ENCODE data around the gene LINS1. TPM values are rescaled to one million over a fixed set of nuclear protein-coding genes. Genes with fewer than 3 reads are reported as not detected.

LINS1 gene
- total and polyA plus RNA-seq, 2 donors from 2014 or later = 8.8 to 20.6 TPM

GRCh38 chr15:100542290-100542689 lies 59.7 kb downstream of the LINS1 start:
- intact Hi-C loops (cut with DNase I) = no loop called here
- no peak for DNase-seq
- FAIRE-seq = no peak

GRCh38 chr15:100537331-100537730 lies 64.7 kb downstream of the LINS1 start:
- Histone ChIP-seq H3K27ac (ENCODE audit: low read depth in 2 of 2, low read length in 2 of 2) (no peak overlapping the region), H3K9ac (ENCODE audit: low read length in 3 of 3) (no peak overlapping the region), H3K4me1 (ENCODE audit: control insufficient read depth in 2 of 3, insufficient read depth in 2 of 3, low read depth in 1 of 3, low read length in 3 of 3) (no peaks in the 10 kb centered on the region), H3K4me3 (ENCODE audit: low read length in 3 of 3) (no peak overlapping the region), H3K9me3 (ENCODE audit: control insufficient read depth in 2 of 3, insufficient read depth in 1 of 3, low read length in 3 of 3) (peaks cover 0 to 4% (median 0%) of the 10 kb centered on the region in 3 donors), H3K27me3 (ENCODE audit: control insufficient read depth, insufficient read depth, low read length) (no peaks in the 10 kb centered on the region), H3K36me3 (ENCODE audit: control insufficient read depth in 2 of 3, insufficient read depth in 3 of 3, low read length in 3 of 3) (no peaks in the 10 kb centered on the region)
- intact Hi-C loops (cut with DNase I) = no loop called here
- FAIRE-seq (no peak), DNase-seq (no peak)
- no peak for TF ChIP-seq CTCF (IDR thresholded peaks at IDR 0.05; ENCODE audit: borderline replicate concordance, extremely low read depth, insufficient read depth)

More at GRCh38 chr15:100542290-100542689, 59.7 kb downstream of the LINS1 start:
- no peaks in the 10 kb centered on the region for H3K36me3 ChIP-seq (ENCODE audit: control insufficient read depth in 2 of 3, insufficient read depth in 3 of 3, low read length in 3 of 3)
- H3K4me1 ChIP-seq (ENCODE audit: control insufficient read depth in 2 of 3, insufficient read depth in 2 of 3, low read depth in 1 of 3, low read length in 3 of 3) = no peaks in the 10 kb centered on the region
- no peak for TF ChIP-seq CTCF (IDR thresholded peaks at IDR 0.05; ENCODE audit: borderline replicate concordance, extremely low read depth, insufficient read depth)
- H3K27ac ChIP-seq (ENCODE audit: low read depth in 2 of 2, low read length in 2 of 2) = no peak overlapping the region
- no peak overlapping the region for H3K9ac ChIP-seq (ENCODE audit: low read length in 3 of 3)
- H3K9me3 ChIP-seq (ENCODE audit: control insufficient read depth in 2 of 3, insufficient read depth in 1 of 3, low read length in 3 of 3) = peaks cover 0 to 4% (median 0%) of the 10 kb centered on the region in 3 donors
- no peak overlapping the region for H3K4me3 ChIP-seq (ENCODE audit: low read length in 3 of 3)
- H3K27me3 ChIP-seq (ENCODE audit: control insufficient read depth, insufficient read depth, low read length) = peaks cover 5% of the 10 kb centered on the region

GRCh38 chr15:100536733-100537132 lies 65.3 kb downstream of the LINS1 start:
- Histone ChIP-seq H3K36me3 (ENCODE audit: control insufficient read depth in 2 of 3, insufficient read depth in 3 of 3, low read length in 3 of 3) (no peaks in the 10 kb centered on the region), H3K27me3 (ENCODE audit: control insufficient read depth, insufficient read depth, low read length) (no peaks in the 10 kb centered on the region), H3K9ac (ENCODE audit: low read length in 3 of 3) (no peak overlapping the region), H3K4me3 (ENCODE audit: low read length in 3 of 3) (no peak overlapping the region), H3K4me1 (ENCODE audit: control insufficient read depth in 2 of 3, insufficient read depth in 2 of 3, low read depth in 1 of 3, low read length in 3 of 3) (no peaks in the 10 kb centered on the region), H3K27ac (ENCODE audit: low read depth in 2 of 2, low read length in 2 of 2) (no peak overlapping the region), H3K9me3 (ENCODE audit: control insufficient read depth in 2 of 3, insufficient read depth in 1 of 3, low read length in 3 of 3) (peaks cover 0 to 4% (median 0%) of the 10 kb centered on the region in 3 donors)
- TF ChIP-seq CTCF (IDR thresholded peaks at IDR 0.05; ENCODE audit: borderline replicate concordance, extremely low read depth, insufficient read depth) = no peak
- intact Hi-C loops (cut with DNase I) = no loop called here
- FAIRE-seq (no peak), DNase-seq (no peak)

GRCh38 chr15:100533886-100534285 lies 68.1 kb downstream of the LINS1 start:
- DNase-seq (no peak), FAIRE-seq (no peak)
- H3K4me1 ChIP-seq (ENCODE audit: control insufficient read depth in 2 of 3, insufficient read depth in 2 of 3, low read depth in 1 of 3, low read length in 3 of 3) = no peaks in the 10 kb centered on the region
- no peaks in the 10 kb centered on the region for H3K36me3 ChIP-seq (ENCODE audit: control insufficient read depth in 2 of 3, insufficient read depth in 3 of 3, low read length in 3 of 3)
- H3K9ac ChIP-seq (ENCODE audit: low read length in 3 of 3) = no peak overlapping the region
- no peaks in the 10 kb centered on the region for H3K27me3 ChIP-seq (ENCODE audit: control insufficient read depth, insufficient read depth, low read length)
- H3K4me3 ChIP-seq (ENCODE audit: low read length in 3 of 3) = no peak overlapping the region
- TF ChIP-seq CTCF (IDR thresholded peaks at IDR 0.05; ENCODE audit: borderline replicate concordance, extremely low read depth, insufficient read depth) = no peak
- peaks cover 0 to 4% (median 0%) of the 10 kb centered on the region in 3 donors for H3K9me3 ChIP-seq (ENCODE audit: control insufficient read depth in 2 of 3, insufficient read depth in 1 of 3, low read length in 3 of 3)
- no peak overlapping the region for H3K27ac ChIP-seq (ENCODE audit: low read depth in 2 of 2, low read length in 2 of 2)
- intact Hi-C loops (cut with DNase I) = no loop called here

Data from kidney (tissue), 14 donors.